Stimulated activated CD8-positive, alpha-beta memory T cell treated with anti-CD3 and anti-CD28 coated beads, Interleukin-2, amount 100 ng/mL, for 1 hour (primary cell): ENCODE results near the gene IMPDH1.
A peak's percentile ranks its signal among the peaks of the same experiment; 100 is the strongest.

Experiments
- DNase-seq, 2 donors: peaks; one replicate each; pipeline ENCODE4 v3.0.0-alpha.2; 2020; ENCODE audit warnings: low read depth in 2 of 2

Gene IMPDH1

DNA sequence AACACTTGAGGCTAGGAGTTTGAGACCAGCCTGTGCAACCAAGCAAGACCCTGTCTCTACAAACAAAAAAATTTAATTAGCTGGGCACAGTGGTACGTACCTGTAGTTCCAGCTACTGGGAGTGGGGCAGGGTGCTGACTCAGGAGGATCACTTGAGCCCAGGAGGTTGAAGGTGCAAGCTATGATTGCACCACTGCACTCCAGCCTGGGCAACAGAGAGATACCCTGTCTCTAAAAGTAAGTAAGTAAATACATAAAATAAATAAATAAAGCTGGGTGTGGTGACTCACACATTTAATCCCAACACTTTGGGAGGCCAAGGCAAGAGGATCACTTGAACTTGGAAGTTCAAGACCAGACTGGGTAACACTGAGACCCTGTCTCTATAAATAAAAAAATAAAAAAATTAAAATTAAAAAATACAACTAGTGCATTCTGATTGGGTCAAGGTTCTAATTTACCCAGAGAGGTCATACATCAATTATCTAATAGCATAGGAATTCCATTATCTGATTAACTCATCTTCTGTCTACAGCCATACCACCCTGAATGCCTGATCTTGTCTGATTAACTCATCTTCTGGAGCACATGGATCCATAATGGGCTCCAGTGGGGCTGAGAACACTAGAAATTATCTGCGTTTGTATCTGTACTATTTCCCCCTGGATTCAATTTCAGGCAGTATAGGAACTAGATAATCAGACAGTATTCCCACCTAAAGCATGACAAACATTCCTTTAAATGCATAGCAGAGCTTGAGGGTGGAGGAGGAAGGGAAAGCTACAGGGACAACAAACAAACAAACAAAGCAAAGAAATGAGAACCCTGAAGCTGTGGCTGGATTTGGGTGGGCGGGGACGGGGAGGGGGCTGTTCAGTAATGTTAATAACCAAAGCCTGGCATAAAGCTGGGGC, 24.9 kb upstream of the IMPDH1 start:
- no peak for DNase-seq

GRCh38 chr7:128431754-128432153, 22.0 kb upstream of the IMPDH1 start:
- no peak for DNase-seq

DNA sequence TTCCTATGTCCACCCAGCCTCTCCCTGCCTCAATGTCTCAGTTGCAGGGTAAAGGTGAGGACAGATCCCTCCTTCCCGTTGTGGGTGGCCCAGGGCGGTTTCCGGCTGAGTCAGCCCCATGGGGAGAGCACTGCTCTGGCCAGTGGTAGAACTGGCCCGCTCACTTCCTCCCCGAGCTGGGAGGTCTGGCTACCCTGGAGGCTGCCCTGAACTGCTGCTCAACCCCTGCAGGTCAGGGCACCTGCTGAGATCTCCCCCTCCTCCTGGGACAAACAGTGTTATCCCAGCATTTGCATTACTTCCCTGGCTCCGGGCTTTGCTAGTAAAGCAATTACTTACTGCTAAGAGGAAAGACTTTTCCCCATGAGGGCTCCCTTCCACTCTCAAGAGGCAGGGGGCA, 21.4 kb upstream of the IMPDH1 start:
- no peak for DNase-seq

GRCh38 chr7:128430207-128430606, 20.4 kb upstream of the IMPDH1 start:
- no peak for DNase-seq

DNA sequence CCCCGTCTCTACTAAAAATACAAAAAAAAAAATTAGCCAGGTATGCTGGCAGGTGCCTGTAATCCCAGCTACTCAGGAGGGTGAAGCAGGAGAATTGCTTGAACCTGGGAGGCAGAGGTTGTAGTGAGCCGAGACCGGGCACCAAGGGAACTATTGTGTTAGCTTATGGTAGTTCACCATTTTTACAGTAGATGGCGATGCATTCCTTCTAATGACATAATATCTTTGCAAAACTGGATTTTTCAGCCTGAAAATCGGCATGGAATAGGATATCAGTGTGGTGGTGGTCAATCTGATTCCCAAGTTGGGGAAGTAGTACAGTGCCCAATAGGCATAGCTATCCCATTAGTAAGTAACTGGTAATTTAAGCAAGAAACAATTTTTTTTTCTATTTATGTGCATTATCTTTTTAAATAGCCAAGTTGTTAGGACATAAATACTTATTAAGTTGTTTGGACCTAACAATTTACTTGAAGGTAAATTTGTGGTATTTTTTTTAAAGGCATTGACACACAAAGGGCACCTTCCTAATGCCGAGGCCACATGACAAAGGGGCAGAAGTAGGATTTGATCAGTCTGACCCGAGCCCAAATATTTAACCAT, 17.6 kb upstream of the IMPDH1 start:
- no peak for DNase-seq

- peak; percentile 60 to 71 for DNase-seq
Measured at GRCh38 chr7:128425850-128426249, 16.1 kb upstream of the IMPDH1 start.

GRCh38 chr7:128424686-128425275, 15.0 kb upstream of the IMPDH1 start:
- DNase-seq = no peak

GRCh38 chr7:128422842-128423241, 13.1 kb upstream of the IMPDH1 start:
- peak in 1 of 2 donors; percentile 20 for DNase-seq

- DNase-seq = no peak
Measured at GRCh38 chr7:128422037-128422436, 12.3 kb upstream of the IMPDH1 start.

- DNase-seq = no peak
Measured at GRCh38 chr7:128421384-128421783, 11.6 kb upstream of the IMPDH1 start.

GRCh38 chr7:128420773-128421172, 11.0 kb upstream of the IMPDH1 start:
- DNase-seq = no peak

GRCh38 chr7:128419257-128419656, 9.5 kb upstream of the IMPDH1 start:
- no peak for DNase-seq

DNA sequence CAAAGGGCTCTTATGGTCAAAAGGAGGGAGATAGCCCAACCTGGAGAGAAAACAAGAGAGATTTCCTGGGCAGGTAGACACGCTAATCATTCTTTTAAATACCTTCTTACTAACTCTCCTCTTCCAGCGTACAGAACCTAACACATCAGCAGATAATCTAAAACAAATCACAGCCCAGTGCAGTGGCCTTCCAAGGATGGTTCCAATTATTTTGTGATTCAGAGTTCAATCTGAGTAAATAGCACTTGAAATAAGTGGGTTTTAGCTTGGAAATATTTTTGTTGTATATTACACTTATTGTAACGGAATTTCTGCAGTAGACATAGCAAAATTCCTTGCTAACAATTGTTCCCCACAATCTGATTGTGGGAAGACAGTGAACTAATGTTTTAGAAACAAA, 7.3 kb upstream of the IMPDH1 start:
- no peak for DNase-seq

- DNase-seq = no peak
Measured at GRCh38 chr7:128415217-128415785, 5.5 kb upstream of the IMPDH1 start.

GRCh38 chr7:128410451-128410753, 620 bp upstream of the IMPDH1 start:
- no peak for DNase-seq

- DNase-seq = no peak
Measured at GRCh38 chr7:128408709-128409595, 830 bp downstream of the IMPDH1 start.

GRCh38 chr7:128407751-128408708, 1.8 kb downstream of the IMPDH1 start:
- no peak for DNase-seq

DNA sequence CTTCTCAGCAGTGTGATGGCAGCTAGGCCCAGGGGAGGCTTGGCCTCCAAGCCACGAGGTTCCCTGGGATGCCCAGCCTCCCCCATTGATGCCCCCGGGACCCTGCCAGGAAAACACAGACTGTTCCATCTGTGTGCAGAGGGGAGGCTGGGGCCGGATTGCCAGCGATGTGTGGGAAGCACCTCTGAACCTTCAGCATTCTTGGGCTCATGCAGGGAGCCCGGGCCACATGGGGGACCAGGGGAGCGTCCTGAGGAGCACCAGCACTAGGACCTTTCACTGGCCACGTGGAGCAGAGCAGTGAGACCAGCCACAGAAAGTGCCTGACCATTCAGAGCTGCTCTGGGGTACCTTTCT, 2.6 kb downstream of the IMPDH1 start:
- DNase-seq = no peak

- DNase-seq = no peak
Measured at GRCh38 chr7:128406314-128407232, 3.2 kb downstream of the IMPDH1 start.
